Ovary (tissue), 9 donors: ENCODE measurements around the gene LRAT. TPM values are rescaled to one million over a fixed set of nuclear protein-coding genes. Genes with fewer than 3 reads are reported as not detected.

Experiments used
- DNase-seq, 5 donors: peaks; one replicate each; pipeline ENCODE4 v3.0.0-alpha.2; 2019 to 2020
- H3K27ac ChIP-seq, 2 donors: fragments of 200-600 bp; one replicate each; pipeline versions ENCODE4 v1.5.1 to v1.8.0; 2019 to 2022
- H3K27me3 ChIP-seq: fragments of 200-600 bp; one replicate; pipeline ENCODE4 v1.8.0; 2022
- H3K36me3 ChIP-seq: fragments of 200-600 bp; sonication (generic); one replicate; pipeline ENCODE4 v1.5.1; 2019
- H3K4me1 ChIP-seq: one replicate; pipeline ENCODE4 v1.8.1; 2013; ENCODE audit warnings: mild to moderate bottlenecking, moderate library complexity; ENCODE audit not compliant: insufficient read depth
- H3K4me3 ChIP-seq: fragments of 200-600 bp; sonication (generic); one replicate; pipeline ENCODE4 v1.5.1; 2017
- H3K9me3 ChIP-seq, 2 donors: fragments of 200-600 bp in 1 of 2; sonication (generic) in 1 of 2; one replicate each; pipeline versions ENCODE4 v1.5.1 to v1.8.1; 2013 to 2019; ENCODE audit warnings: mild to moderate bottlenecking in 1 of 2, moderate library complexity in 1 of 2
- CTCF ChIP-seq, 3 donors: fragments of 450-650 bp in 2 of 3; fragments of 200-600 bp in 1 of 3; IDR thresholded peaks; one replicate each; pipeline versions ENCODE4 v1.5.1 to v1.8.0; 2016 to 2022; ENCODE audit warnings: antibody characterized with exemption in 3 of 3, mild to moderate bottlenecking in 1 of 3
- EP300 ChIP-seq: sonication (generic); formaldehyde crosslinking; IDR thresholded peaks from one replicate; pipeline ENCODE4 v1.6.1; 2017; ENCODE audit warnings: antibody characterized with exemption
- POLR2A ChIP-seq: fragments of 450-650 bp; IDR thresholded peaks from one replicate; pipeline ENCODE4 v1.6.1; 2017; ENCODE audit warnings: antibody characterized with exemption, mild to moderate bottlenecking, moderate library complexity
- WGBS, 3 donors: extraction: QIAGEN DNeasy Blood & Tissue Kit in 1 of 3; methylation state at CpG; one replicate each; pipeline versions ENCODE4 v1.1.5 to v1.1.7; 2013 to 2017; 5-methylcytosine and 5-hydroxymethylcytosine counted together
- intact Hi-C, 4 donors: fragments of 100-400 bp; cut with DNase I; formaldehyde crosslinking; loops; one replicate each; pipeline versions ENCODE4 v1.11.0 to v1.15.1; 2022 to 2023
- polyA plus RNA-seq, 2 donors: library from polyadenylated mRNA; stranded (reverse); fragments of 200-250 nt in 1 of 2; fragments of 350-450 nt in 1 of 2; fragmentation: Illumina TruSeq in 1 of 2; extraction: RNeasy Lipid Tissue Mini Kit (QIAGEN cat#74804) in 1 of 2; gene quantifications; one replicate each; pipeline ENCODE4 v1.2.3, GENCODE V29; 2013 to 2014
- total RNA-seq, 7 donors: library from RNA; depleted of rRNA in 2 of 7; stranded (reverse); fragments of >200 nt in 2 of 7; fragmentation: NEBNext Ultra II Directional in 3 of 7; extraction: Animal tissue kit (Norgen Biotek cat#: 25700) in 3 of 7; gene quantifications; one replicate each; pipeline versions ENCODE4 v1.1.0 to v1.2.4, GENCODE V29; 2016 to 2023
- donor health status: DM: no; HTN: no; CAD: no; lungs with moderate emphysema.
- donor health status: DM: no; HTN: no; CAD: no.
- donor health status: Bipolar disorder and iron deficiency.
- donor health status: DM: yes; HTN: yes; CAD: no.
- donor health status: DM: no; HTN: no; CAD: no.
- donor health status: DM: yes; HTN: yes; CAD: no.

Gene LRAT
- total and polyA plus RNA-seq, 9 donors, result 0.05 to 7.9 (median 0.51) TPM

GRCh38 chr4:154741131-154741665 is 2.6 kb upstream of the LRAT start:
- H3K36me3 ChIP-seq, result no peaks in the 10 kb centered on the region
- H3K9me3 ChIP-seq, result no peaks in the 10 kb centered on the region
- intact Hi-C loops, result no loop called here
- no peak for DNase-seq
- H3K4me3 ChIP-seq, result no peak overlapping the region
- WGBS, 3 donors, result 26 to 31% (median 26%) methylated on average over 20 of the region's 20 CpGs
- H3K4me1 ChIP-seq, result no peaks in the 10 kb centered on the region
- H3K27ac ChIP-seq, result no peak overlapping the region
- H3K27me3 ChIP-seq, result no peaks in the 10 kb centered on the region
- TF ChIP-seq EP300, result no peak
- no peak for TF ChIP-seq POLR2A
- TF ChIP-seq CTCF (IDR thresholded peaks at IDR 0.05), result no peak

GRCh38 chr4:154741922-154742850 is 1.6 kb upstream of the LRAT start:
- Histone ChIP-seq H3K27ac (no peak overlapping the region), H3K9me3 (no peaks in the 10 kb centered on the region), H3K4me3 (no peak overlapping the region), H3K27me3 (no peaks in the 10 kb centered on the region), H3K36me3 (no peaks in the 10 kb centered on the region), H3K4me1 (no peaks in the 10 kb centered on the region)
- no peak for DNase-seq
- TF ChIP-seq CTCF (IDR thresholded peaks at IDR 0.05) (no peak), EP300 (no peak), POLR2A (no peak)
- 1 to 3% (median 2%) methylated on average over 49 of the region's 49 CpGs for WGBS, 3 donors
- intact Hi-C loops, result no loop called here

DNA sequence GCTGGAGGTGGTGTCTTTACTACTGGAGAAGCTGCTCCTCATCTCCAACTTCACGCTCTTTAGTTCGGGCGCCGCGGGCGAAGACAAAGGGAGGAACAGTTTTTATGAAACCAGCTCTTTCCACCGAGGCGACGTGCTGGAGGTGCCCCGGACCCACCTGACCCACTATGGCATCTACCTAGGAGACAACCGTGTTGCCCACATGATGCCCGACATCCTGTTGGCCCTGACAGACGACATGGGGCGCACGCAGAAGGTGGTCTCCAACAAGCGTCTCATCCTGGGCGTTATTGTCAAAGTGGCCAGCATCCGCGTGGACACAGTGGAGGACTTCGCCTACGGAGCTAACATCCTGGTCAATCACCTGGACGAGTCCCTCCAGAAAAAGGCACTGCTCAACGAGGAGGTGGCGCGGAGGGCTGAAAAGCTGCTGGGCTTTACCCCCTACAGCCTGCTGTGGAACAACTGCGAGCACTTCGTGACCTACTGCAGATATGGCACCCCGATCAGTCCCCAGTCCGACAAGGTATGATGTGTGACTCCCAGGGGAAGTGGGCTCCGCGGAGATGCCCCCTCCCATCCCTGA is 634 bp downstream of the LRAT start:
- H3K9me3 ChIP-seq, result no peaks in the 10 kb centered on the region
- TF ChIP-seq CTCF (IDR thresholded peaks at IDR 0.05) (no peak), EP300 (no peak), POLR2A (no peak)
- no peak overlapping the region for H3K27ac ChIP-seq
- 3 to 7% (median 6%) methylated on average over 31 of the region's 31 CpGs for WGBS, 3 donors
- no peak overlapping the region for H3K4me3 ChIP-seq
- H3K4me1 ChIP-seq, result no peaks in the 10 kb centered on the region
- intact Hi-C loops, result no loop called here
- H3K27me3 ChIP-seq, result no peaks in the 10 kb centered on the region
- no peaks in the 10 kb centered on the region for H3K36me3 ChIP-seq
- DNase-seq, result no peak

DNA sequence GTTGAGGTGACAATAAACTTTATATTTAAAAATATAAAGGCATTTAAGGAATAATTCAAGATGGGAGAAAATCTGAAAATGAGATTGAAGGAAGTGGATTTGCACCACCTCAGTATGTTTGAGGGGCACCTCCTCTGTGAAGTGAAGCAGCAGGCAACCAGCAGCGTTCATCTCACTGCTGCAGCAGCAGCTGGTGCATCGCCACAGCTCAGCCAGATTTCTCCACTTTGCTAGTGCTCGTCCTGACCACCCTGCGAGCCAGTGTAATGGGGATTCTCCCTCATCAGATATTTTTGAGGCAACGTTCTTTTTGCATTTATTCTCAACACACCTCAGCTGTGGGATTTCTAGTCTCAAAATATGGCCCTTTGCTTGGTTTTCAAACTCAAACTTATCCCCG is 13.9 kb downstream of the LRAT start:
- Histone ChIP-seq H3K9me3 (no peaks in the 10 kb centered on the region), H3K36me3 (no peaks in the 10 kb centered on the region), H3K4me1 (no peaks in the 10 kb centered on the region), H3K27me3 (no peaks in the 10 kb centered on the region), H3K27ac (no peak overlapping the region), H3K4me3 (no peak overlapping the region)
- intact Hi-C loops, result no loop called here
- no peak for DNase-seq
- 70 to 76% (median 71%) methylated on average over 6 of the region's 6 CpGs for WGBS, 3 donors
- no peak for TF ChIP-seq POLR2A
- no peak for TF ChIP-seq CTCF (IDR thresholded peaks at IDR 0.05)
- no peak for TF ChIP-seq EP300
